T-helper 2 cell treated with Interferon-gamma antibody and Interleukin-4, amounts not matched to agents 100 ng/mL and 5 ng/mL, for 36 hours (primary cell): ENCODE measurements around the gene HDDC3. TPM values are rescaled to one million over a fixed set of nuclear protein-coding genes. Genes with fewer than 3 reads are reported as not detected.

Experiments used
- intact Hi-C: fragments of 100-400 bp; cut with micrococcal nuclease; formaldehyde crosslinking; loops from one replicate; pipeline ENCODE4 v1.15.1; 2023
- total RNA-seq: library from RNA; stranded (reverse); gene quantifications from 2 replicates; pipeline ENCODE4 v1.2.3, GENCODE V29; 2022

Gene HDDC3
- total RNA-seq, 1 donor from 2014 or later: 31.6 TPM

GRCh38 chr15:90881181-90881977, 51.0 kb downstream of the HDDC3 start:
- intact Hi-C loops: no loop called here

DNA sequence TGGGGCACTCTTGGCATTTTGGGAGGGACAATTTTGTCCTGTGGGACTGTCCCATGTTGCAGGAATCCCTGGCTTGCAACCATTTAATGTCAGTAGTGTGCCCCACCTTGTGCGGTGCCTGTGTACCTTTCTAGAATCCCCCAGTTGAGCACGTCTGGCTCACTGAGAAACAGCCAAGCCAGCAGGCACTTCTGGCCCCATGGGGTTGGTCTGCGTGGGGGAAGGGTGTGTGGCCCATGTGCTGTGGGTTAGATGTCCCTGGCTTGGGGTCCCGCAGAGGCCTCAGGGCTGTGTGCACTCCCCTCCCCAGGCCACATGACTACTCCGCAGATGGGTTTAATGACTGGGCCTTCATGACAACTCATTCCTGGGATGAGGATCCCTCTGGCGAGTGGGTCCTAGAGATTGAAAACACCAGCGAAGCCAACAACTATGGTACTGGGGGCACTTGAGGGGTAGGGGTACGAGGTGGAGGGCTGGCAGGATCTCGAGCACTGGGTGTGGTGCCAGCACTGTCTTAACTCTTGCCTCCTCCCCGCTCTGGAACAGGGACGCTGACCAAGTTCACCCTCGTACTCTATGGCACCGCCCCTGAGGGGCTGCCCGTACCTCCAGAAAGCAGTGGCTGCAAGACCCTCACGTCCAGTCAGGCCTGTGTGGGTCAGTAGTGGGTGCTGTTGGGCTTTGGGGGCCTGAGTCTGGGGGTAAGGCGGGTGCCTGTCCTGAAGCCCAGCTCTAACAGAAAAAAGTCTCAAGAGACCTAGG, 51.8 kb downstream of the HDDC3 start:
- intact Hi-C loops: no loop called here

Other genes starting within 250 kb of the HDDC3 start
- gene BLM, start 215.2 kb downstream of the HDDC3 start, total RNA-seq: 55.0 and 57.8 TPM in 2 replicates
- gene FURIN, start 64.0 kb downstream of the HDDC3 start, total RNA-seq: 211 and 222 TPM in 2 replicates
- gene FES, start 48.0 kb downstream of the HDDC3 start, total RNA-seq: 25.8 and 28.8 TPM in 2 replicates
- 134 and 136 TPM in 2 replicates for gene MAN2A2, start 29.2 kb downstream of the HDDC3 start, total RNA-seq
- 62.9 and 63.8 TPM in 2 replicates for gene UNC45A, start 2.7 kb upstream of the HDDC3 start, total RNA-seq
- gene RCCD1, start 22.3 kb upstream of the HDDC3 start, total RNA-seq: 27.4 and 31.7 TPM in 2 replicates
- gene PRC1, start 62.0 kb upstream of the HDDC3 start, total RNA-seq: 130 and 139 TPM in 2 replicates
- gene VPS33B, start 90.0 kb upstream of the HDDC3 start, total RNA-seq: 19.5 and 22.7 TPM in 2 replicates
- 0.05 and 0.20 TPM in 2 replicates for gene SV2B, start 167.7 kb upstream of the HDDC3 start, total RNA-seq